Stimulated activated CD8-positive, alpha-beta memory T cell treated with anti-CD3 and anti-CD28 coated beads, Interleukin-2, amount 100 ng/mL, for 48 hours (primary cell): ENCODE results near the gene APLNR.
"Not testable (repeated sequence)": the region's sequence is repeated elsewhere in the genome, so short reads cannot be mapped to it uniquely, and the experiment has no call there.

Experiments
- DNase-seq, 2 donors: peaks; one replicate each; pipeline ENCODE4 v3.0.0-alpha.2; 2020; ENCODE audit warnings: low read depth in 2 of 2

Gene APLNR

GRCh38 chr11:57237204-57237681 lies at the start of gene APLNR:
Gene APLNR (minus strand): TSS chr11:57237250. CDS start chr11:57237004, 246 bp downstream.
- no peak for DNase-seq

- DNase-seq: no peak
These were observed 46.4 kb upstream of the APLNR start for GRCh38 chr11:57283231-57283990.

GRCh38 chr11:57281546-57281945 lies 44.5 kb upstream of the APLNR start:
- DNase-seq: not testable (repeated sequence)

GRCh38 chr11:57279116-57279515 lies 42.1 kb upstream of the APLNR start:
- DNase-seq: no peak

GRCh38 chr11:57278721-57279095 lies 41.7 kb upstream of the APLNR start:
- DNase-seq: no peak

GRCh38 chr11:57277845-57278720 lies 41.0 kb upstream of the APLNR start:
- peak; percentile 4 to 29 for DNase-seq

- DNase-seq: no peak
These were observed 40.1 kb upstream of the APLNR start for GRCh38 chr11:57276971-57277675.

- DNase-seq: no peak
These were observed 39.3 kb upstream of the APLNR start for GRCh38 chr11:57276169-57276970.

- DNase-seq: no peak
These were observed 38.5 kb upstream of the APLNR start for GRCh38 chr11:57275582-57275981.

- no peak for DNase-seq
These were observed 38.0 kb upstream of the APLNR start for GRCh38 chr11:57274904-57275498.

GRCh38 chr11:57273448-57274058 lies 36.5 kb upstream of the APLNR start:
- DNase-seq: no peak

- DNase-seq: no peak
These were observed 32.5 kb upstream of the APLNR start for GRCh38 chr11:57269571-57270021.

GRCh38 chr11:57266157-57266556 lies 29.1 kb upstream of the APLNR start:
- no peak for DNase-seq

GRCh38 chr11:57263351-57263750 lies 26.3 kb upstream of the APLNR start:
- no peak for DNase-seq

GRCh38 chr11:57262157-57262556 lies 25.1 kb upstream of the APLNR start:
- DNase-seq: no peak

GRCh38 chr11:57260937-57261783 lies 24.1 kb upstream of the APLNR start:
- DNase-seq: no peak

GRCh38 chr11:57256119-57256518 lies 19.1 kb upstream of the APLNR start:
- no peak for DNase-seq

- DNase-seq: no peak
These were observed 18.6 kb upstream of the APLNR start for GRCh38 chr11:57255618-57256017.

GRCh38 chr11:57254631-57255030 lies 17.6 kb upstream of the APLNR start:
- DNase-seq: no peak
